GM19035 (cell line): ENCODE measurements around the gene BRD7.

Experiments
- ATAC-seq: cut with Tn5 transposase; IDR thresholded peaks from one replicate; pipeline ENCODE4 v1.9.1; 2021; ENCODE audit not compliant: unreplicated experiment

Gene BRD7

DNA sequence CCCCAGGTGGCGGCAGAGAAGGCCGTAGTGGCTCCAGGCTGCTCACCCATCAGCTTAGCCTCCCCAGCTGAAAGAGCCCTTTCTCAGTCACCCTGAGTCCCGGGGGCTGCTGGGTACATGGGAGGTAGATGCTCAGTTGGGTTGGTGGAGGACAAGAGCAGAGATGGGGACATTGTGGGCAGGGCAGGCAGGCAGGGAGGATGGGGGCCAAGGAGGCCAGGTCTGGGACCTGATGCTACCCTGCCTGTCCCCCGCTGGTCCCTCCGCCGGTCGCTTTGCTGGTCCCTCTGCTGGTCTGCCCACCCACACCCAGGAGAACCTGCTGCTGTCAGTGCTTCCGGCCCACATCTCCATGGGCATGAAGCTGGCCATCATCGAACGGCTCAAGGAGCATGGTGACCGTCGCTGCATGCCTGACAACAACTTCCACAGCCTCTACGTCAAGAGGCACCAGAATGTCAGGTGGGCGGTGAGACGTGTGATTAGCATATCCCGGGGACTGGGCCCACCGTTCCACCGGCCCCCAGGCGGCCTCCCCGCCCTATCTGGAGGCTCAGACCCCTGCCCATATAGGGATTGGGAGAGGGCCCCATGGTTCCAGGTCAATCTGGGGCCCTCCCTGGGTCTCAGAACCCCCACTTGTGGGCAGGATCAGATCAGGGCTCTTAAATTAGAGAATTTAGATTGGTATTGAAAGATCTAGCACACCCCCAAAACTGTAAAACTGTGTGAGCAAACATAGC, 75.6 kb downstream of the BRD7 start:
- ATAC-seq: no peak

DNA sequence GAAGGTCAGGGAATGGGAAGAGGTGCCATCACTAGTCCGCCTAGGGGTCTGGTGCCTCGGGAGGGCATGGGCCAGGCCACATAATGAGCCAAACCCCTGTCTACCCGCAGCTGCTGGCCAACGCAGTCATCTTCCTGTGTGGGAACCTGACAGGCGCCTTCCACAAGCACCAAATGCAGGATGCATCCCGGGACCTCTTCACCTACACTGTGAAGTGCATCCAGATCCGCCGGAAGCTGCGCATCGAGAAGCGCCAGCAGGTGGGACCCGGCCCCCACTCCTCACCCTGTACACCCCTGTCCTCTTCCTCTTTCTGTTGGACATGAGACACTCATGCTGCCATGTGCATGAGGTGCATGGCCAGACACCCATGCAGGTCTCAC, 76.2 kb downstream of the BRD7 start:
- ATAC-seq: no peak

DNA sequence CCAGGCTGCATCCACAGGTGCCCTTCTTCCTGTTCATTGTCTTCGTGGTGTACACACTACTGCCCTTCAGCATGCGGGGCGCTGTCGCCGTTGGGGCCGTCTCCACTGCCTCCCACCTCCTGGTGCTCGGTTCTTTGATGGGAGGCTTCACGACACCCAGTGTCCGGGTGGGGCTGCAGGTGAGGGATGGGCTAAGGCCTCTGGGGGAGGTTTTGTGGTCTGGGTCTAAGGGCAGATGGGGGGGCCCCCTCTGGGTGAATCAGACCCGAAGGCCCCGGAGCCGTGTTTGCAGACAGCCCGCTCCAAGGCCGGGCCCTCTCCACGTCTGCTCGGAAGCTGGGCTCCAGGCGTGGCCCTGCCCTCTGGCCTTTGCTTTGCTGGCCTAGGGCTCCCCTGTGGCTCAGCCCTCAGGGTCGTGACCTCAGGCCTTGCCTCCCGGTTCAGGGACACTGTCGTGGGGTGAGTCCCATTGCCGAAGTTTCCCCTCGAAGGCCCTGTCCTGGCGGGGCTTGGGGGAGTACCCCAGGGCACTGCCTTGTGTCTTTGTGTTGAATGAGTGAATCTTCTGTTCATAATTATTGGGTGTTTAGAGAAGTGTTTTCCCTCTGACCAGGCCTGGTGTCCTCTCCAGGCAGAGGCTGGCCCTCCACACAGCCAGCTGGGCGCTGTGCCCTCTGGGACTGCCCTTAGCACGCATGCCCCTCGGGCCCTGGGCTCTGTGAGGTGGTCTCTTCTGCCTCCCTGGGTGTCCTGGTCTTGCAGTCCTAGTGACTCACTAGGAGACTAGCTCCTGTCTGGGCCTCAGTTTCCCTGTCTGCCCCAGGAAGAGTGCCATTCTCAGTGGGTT, 76.8 kb downstream of the BRD7 start:
- no peak for ATAC-seq

DNA sequence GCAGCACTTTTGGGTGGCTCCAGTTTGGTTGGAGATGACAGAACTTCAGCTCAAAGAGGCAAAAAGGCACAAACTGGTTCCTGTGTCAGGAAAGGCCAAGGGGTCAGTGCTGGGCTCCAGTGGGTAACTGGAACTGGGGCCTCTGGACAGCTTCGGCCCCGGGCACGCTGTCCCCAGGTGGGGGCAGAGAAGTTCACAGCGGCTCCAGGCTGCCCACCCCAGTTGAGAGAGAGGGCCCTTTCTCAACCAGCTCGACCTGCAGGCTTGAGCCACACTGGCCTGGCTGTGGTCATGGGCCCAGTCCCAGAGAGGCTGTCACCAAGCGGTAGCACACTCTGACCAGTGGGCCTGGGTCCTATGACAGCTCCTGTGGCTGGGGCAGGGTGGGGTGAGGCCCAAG, 77.9 kb downstream of the BRD7 start:
- no peak for ATAC-seq

DNA sequence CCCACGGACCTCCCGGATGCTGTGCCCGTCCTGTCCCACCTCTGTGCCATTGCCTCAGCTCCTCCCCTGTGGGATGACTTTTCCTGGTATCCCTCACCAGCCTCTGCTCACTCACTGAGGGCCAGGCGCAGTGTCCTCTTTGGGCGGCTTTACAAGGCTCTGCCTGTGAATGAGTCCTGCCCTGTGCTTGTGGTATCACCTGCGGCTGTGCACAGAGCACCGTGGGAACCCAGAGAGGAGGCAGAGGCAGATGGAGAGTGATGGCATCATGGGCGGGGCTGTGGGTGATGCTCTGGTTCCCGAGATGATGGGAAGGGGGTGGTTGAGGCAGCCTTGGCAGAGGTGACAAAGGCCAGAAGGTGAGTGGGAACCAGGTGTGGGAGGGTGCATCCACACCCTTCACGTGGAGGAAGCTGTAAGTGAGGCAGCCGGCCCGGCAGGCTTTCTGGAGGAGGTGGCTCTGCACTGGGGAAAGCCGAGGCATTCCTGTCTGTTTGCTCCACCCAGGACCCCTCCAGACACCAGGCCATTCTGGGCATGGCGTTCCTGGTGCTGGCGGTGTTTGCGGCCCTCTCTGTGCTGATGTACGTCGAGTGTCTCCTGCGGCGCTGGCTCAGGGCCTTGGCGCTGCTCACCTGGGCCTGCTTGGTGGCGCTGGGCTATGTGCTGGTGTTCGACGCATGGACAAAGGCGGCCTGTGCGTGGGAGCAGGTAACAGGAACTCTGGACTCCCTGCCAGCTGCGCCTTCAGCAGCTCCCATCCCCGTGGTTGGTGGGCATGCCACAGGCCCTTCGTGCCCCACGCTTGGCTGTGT, 78.6 kb downstream of the BRD7 start:
- ATAC-seq: no peak

DNA sequence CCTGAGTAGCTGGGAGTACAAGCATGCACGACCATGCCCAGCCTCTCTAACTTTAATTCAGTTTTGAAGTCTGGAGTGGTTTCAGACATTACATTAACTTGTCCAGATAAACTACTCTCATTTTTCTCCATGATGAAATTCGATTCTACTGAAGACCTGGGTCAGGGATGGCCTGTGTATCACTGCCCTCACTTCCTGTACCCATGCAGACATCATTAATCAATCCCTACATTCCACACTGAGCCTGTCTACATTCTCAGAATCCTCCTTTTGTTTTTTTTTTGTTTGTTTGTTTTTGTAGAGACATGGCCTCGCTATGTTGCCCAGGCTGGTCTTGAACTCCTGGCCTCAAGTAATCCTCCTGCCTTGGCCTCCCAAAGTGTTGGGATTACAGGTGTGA, 79.9 kb downstream of the BRD7 start:
- no peak for ATAC-seq

DNA sequence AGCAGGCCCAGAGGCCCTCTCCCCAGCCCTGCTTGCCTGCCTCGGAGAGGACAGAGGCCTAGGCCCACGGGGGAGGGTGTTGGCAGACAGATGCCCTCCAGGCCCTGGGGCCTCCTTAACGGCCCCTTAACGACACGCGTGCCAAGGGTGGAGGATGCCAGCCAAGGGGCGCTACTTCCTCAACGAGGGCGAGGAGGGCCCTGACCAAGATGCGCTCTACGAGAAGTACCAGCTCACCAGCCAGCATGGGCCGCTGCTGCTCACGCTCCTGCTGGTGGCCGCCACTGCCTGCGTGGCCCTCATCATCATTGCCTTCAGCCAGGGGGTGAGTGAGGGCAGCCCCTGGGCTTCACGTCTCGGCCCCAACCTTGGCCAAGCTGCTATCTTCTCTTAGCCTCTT, 80.8 kb downstream of the BRD7 start:
- no peak for ATAC-seq

DNA sequence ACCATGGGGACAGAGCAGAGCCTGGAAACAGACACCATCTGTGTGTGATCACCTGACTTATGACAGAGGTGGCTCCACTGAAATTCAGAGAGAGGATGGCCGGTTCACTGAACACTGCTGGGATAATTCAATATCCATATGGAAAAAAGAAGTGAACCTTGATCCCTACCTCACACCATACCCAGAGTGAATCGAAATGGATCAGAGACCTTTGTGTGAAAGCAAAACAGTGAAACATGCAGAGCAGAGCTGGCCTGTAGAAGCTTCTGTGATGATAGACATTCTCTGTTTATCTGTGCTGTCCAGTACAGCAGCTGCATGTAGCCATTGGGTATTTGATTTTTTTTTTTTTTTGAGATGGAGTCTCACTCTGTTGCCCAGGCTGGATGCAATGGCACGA, 82.1 kb downstream of the BRD7 start:
- no peak for ATAC-seq

DNA sequence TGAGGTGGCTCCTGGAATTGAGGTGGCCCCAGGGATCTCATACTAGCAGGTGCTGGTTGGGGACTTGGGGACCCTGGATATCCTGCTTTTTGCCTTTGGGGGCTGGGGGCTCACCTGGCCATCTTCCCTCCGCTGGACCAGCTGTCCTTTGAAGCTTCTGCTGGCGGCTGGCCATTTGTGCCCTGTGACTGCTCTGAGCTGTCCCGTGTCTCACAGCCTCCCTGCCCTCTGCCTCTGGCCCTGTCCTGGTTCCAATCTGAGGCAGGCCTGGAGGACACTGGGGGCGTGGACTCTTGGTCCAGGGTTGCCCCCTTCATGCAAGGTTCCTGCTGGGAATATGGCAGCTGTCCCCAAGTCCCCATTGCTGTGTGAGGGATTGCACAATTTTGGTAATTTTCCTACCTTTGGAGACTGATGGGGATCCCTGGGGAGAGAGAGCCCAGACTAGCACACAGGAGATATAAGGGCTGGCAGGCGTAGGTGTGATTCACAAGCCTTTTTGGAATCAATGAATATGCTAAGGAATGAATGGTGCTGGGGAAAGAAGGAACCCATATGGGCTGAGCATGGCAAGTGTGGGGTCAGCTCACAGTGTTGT, 83.3 kb downstream of the BRD7 start:
- ATAC-seq: no peak

DNA sequence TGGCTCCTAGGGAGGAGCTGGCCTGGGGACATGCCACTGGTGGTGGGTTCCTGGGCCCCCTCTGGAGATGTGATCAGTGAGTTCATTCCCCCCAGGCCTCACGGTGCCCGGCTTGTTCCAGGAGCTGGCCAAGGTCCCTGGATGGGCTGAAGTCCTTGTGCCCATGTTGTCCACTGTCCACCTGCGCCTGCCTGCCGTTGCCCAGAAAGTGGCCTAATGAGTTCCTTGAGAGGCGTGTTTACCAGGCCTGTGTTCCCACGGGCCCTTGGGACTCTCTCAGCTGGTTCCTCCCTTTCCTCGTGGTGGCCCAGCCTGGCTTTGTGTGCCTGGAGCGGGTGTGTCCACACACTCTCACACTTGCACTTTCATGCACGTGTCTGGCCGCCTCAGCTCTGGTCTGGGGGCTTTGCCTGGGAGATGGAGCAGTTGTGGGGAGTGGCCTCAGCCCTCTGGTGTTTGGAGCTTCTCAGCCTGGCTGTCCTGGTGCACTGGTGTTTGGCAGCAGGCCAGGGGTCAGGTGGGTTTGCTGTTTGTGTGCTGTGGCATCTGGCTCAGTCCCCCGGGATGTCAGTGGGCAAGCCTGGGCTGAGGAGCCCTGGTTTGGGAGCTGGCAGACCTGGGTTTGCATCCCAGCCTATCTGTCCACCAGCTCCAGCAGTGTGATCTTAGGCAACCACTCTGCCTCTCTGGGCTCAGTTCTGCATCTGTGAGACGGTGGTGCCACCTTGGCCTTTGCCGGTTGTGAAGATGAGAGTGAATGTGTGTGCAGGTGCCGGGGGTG, 84.5 kb downstream of the BRD7 start:
- no peak for ATAC-seq

DNA sequence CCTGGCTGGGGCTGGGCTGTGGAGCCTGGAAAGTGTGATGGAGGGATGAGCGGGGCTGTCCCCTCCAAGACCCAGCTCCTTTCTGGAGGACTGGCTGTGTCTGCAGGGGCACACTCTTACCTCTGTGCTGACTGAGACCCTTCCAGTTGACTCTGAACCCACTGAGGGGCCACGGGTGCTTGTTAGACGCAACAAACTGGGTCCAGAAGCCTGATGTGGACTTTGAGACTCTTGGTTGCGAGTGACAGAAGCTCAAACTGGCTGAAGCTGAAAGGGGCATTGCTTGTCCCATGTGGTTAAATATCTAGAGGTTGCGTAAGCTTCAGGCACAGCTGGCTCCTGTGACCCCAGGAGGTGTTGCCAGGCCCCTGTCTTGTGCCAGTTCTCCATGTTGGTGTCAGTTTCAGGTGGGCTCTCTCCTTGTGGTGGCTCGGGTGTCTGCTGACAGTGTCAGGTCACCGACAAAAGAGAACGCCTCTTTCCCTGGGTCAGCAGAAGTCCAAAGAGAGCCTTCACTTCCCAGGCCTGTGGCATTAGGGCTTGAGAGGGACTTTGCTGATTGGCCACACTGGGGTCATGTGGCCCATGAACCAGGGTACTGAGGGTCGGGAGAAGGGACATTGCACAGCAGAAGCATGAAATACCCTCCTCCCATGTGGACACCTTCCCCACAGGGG, 85.7 kb downstream of the BRD7 start:
- ATAC-seq: no peak

DNA sequence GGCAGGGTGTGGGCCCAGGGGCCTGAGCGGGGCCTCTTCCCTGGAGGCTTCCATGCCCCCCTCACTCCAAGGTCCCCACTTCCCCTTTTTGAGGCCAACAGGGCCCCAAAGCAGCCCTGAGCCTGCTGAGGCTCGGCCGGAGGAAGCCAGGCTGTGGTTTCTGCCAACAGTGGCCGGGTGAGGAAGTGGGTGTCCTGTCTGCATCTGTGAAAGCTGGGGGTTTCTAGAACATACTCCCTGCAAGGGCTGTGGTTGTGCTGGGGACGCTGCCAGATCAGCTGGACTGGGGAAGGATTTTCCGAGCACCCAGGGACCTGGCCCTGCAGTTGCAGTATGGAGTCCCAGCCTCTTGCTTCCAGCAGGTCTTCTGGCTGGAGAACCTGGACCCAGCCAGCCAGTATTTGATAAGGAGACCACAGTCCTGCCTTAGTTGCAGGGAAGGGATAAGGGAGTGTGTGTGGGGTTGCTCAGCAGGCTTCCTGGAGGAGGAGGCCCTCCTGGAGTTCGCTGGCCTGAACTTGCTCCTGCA, 86.7 kb downstream of the BRD7 start:
- peak; percentile 88 for ATAC-seq

DNA sequence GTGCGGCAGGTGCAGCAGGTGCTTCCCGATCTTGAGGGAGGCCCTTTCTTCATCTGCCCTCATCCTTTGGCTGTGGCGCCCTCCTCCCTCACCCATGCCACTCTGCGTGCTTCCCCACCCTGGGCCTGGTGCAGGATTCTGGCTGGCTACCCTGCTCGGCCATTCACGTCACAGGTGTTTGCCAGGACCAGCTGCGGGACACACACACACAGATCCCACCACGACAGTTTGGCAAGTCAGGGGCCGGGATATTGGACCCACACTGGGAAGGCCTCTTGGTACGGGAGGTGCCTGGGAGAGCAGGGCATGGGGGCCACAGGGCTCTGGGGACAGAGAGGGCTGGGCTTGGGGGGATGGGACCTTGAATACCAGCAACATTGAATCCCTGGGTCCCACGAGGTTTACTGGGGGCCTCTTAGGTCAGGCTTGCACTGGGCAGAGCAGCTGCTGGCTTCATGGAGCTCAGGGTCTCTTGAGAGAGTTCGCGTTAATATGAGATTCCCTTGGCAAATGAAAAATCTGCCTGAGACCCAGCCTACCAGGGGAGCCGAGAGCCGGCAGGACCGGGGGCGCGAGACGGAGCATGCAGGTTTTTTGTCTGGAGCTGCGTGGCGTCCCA, 87.3 kb downstream of the BRD7 start:
- no peak for ATAC-seq

DNA sequence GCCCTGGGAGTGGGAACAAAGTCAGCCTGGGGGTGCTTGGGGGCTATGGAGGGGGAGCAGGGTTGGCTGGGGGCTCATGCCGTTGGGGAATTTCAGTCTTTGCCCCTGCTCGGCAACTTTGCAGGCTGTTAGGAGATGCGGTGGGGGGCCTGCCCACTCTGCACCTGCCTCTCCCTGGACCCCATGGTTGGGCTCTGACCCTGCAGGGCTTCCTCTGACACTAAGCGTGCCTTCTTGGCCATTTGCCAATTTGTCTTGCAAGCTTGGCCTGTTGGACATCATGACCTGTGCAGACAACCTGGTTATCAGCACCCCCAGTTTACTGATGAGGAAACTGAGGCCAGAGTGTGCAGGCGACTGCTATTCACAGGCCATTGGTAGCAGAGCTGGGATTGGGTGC, 87.9 kb downstream of the BRD7 start:
- no peak for ATAC-seq

DNA sequence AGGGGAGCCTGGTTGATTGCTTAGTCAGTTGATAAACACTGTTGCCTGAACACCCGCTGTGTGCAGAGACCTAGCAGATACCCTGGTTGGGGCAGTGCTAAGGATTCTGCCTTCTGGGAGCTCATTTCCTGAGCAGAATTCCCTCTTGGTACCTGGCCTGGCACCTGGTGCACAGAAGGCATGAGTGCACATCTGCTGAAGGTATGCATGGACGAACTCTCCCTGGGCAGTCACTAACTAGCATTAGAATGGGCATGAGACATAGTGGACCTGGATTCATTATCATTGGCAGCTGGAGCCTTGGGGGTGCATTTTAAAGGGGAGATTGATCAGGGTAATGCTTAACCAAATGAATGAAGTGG, 89.3 kb downstream of the BRD7 start:
- ATAC-seq: no peak

DNA sequence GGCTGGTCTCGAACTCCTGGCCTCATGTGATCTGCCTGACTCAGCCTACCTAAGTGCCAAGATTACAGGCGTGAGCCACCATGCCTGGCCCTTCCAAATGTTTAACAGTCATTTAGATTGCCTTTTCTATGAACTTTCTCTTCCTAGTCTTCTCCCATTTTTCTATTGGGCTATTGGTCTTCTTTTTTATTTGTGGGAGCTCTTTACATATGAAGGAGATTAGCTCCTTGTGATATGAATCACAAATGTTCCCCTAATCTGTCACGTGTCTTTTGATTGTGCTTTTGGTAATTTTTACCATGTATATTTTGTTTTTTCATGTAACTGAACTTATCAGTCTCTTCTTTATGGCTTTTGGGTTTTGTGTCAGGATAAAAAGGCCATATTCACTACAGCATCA, 90.5 kb downstream of the BRD7 start:
- no peak for ATAC-seq

DNA sequence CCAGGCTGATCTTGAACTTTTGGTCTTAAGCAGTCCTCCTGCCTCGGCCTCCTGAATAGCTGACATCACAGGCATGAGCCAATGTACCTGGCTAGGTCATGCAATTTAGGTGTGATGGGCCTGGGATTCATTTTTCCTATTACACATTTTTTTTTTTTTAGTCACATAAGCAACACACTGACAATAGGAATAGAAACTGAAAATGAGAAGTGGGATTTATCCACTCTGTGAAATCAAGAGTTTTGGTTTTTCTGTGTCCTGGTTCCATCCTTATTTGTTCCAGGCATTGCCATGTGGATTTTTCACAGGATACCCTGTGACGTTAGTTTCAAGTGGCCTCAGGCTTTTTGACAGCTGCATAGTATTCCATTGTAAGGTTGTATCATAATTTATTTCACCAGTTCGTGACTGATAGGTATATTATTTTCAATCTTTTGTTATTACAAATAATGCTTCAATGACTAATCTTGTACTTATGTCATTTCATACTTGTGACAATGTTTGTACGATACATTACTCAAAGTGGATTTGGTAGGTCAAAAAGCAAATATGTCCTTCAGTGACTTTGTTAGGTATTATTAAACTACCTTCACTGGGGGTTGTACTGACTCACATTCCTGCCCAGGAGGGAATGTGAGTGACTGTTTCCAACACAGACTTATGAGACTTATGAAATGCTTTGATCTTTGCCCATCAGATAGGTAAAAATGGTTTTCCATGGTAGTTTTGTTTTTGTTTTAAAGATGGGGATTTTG, 91.8 kb downstream of the BRD7 start:
- ATAC-seq: no peak

DNA sequence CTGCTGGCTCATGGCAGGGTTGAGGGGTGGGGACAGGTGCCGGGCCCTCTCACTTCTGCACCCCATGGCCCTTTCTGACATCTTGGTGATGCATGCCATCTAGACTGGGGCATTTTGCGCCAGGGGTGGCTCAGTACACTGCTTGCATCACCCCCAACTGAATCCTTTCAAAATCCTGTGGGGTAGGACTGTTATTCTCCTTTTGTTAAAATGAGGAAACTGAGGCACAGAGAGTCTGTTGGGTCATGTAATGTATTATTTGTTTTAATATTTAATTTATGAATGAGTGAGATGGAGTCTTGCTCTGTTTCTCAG, 92.5 kb downstream of the BRD7 start:
- ATAC-seq: no peak
